HepG2 (cell line): ENCODE data around the gene ELAPOR1. TPM values are rescaled to one million over a fixed set of nuclear protein-coding genes. Genes with fewer than 3 reads are reported as not detected.

Experiments used
- CTCF ChIP-seq: sonication (generic); formaldehyde crosslinking; IDR thresholded peaks from 2 replicates; pipeline ENCODE4 v1.5.0; 2020; ENCODE audit warnings: mild to moderate bottlenecking, missing genetic modification reagents, moderate library complexity
- DNMT3B ChIP-seq: conservative IDR thresholded peaks from 2 replicates; pipeline ENCODE4 v1.6.1; 2016; ENCODE audit warnings: missing biosample characterization, control low read depth
- DRAP1 ChIP-seq: IDR thresholded peaks from 2 replicates; pipeline ENCODE4 v1.6.1; 2016; ENCODE audit warnings: missing genetic modification reagents, missing compliant biosample characterization
- E2F2 ChIP-seq: sonication (generic); formaldehyde crosslinking; IDR thresholded peaks from 2 replicates; pipeline ENCODE4 v1.4.0; 2020; ENCODE audit warnings: missing genetic modification reagents, borderline replicate concordance
- HMGXB4 ChIP-seq, 2 experiments: sonication (generic) in 1 of 2; formaldehyde crosslinking in 1 of 2; IDR thresholded peaks; 2 replicates each; pipeline versions ENCODE4 v1.4.0 to v1.6.1; 2018 to 2020; ENCODE audit warnings: missing genetic modification reagents in 2 of 2, borderline replicate concordance in 1 of 2, low read depth in 1 of 2, mild to moderate bottlenecking in 1 of 2, missing biosample characterization in 1 of 2
- HOXA3 ChIP-seq: sonication (generic); formaldehyde crosslinking; IDR thresholded peaks from 2 replicates; pipeline ENCODE4 v1.5.0; 2020; ENCODE audit warnings: missing genetic modification reagents
- KDM2A ChIP-seq: sonication (generic); formaldehyde crosslinking; IDR thresholded peaks from 2 replicates; pipeline ENCODE4 v1.4.0; 2020; ENCODE audit warnings: low read depth, missing genetic modification reagents, borderline replicate concordance
- NFIC ChIP-seq: IDR thresholded peaks from 2 replicates; pipeline ENCODE4 v1.6.1; 2012; ENCODE audit warnings: mild to moderate bottlenecking, low read length, inconsistent platforms
- PRDM10 ChIP-seq: sonication (generic); formaldehyde crosslinking; IDR thresholded peaks from 2 replicates; pipeline ENCODE4 v1.4.0; 2020; ENCODE audit warnings: low read depth, missing genetic modification reagents
- UBTF ChIP-seq: sonication (generic); formaldehyde crosslinking; IDR thresholded peaks from 2 replicates; pipeline ENCODE4 v1.4.0; 2020; ENCODE audit warnings: mild to moderate bottlenecking, missing genetic modification reagents
- XBP1 ChIP-seq: sonication (generic); formaldehyde crosslinking; IDR thresholded peaks from 2 replicates; pipeline ENCODE4 v1.5.0; 2020; ENCODE audit warnings: missing genetic modification reagents
- ZFP36 ChIP-seq: fragments of 150-350 bp; IDR thresholded peaks from 2 replicates; pipeline ENCODE4 v1.6.1; 2018; ENCODE audit warnings: borderline replicate concordance, low read length, low read depth; ENCODE audit not compliant: partially characterized antibody
- ZNF281 ChIP-seq: sonication (generic); formaldehyde crosslinking; IDR thresholded peaks from 2 replicates; pipeline ENCODE4 v1.4.0; 2020; ENCODE audit warnings: missing genetic modification reagents, borderline replicate concordance
- polyA plus RNA-seq, 8 experiments: library from polyadenylated mRNA; depleted of rRNA in 3 of 8; stranded (reverse) in 7 of 8; unstranded in 1 of 8; fragments of >200 nt; fragmentation: Illumina TruSeq in 4 of 8; extraction: Trizol in 4 of 8; gene quantifications; 2 replicates each; pipeline versions ENCODE4 v1.2.1 to v1.2.3, GENCODE V29; 2011 to 2016; ENCODE audit warnings: low read depth in 4 of 8, missing spikeins in 1 of 8, mixed read lengths in 1 of 8; ENCODE audit not compliant: insufficient read depth in 1 of 8
- total RNA-seq, 5 experiments: library from RNA; depleted of rRNA; stranded (reverse); fragments of >200 nt; fragmentation: Illumina TruSeq; extraction: Trizol; gene quantifications; 2 replicates each; pipeline ENCODE4 v1.2.3, GENCODE V29; 2016; ENCODE audit warnings: low read depth in 1 of 5

Gene ELAPOR1
- total and polyA plus RNA-seq, 2 of the 13 experiments (the other 11 are each of a cell fraction or from before 2014, with no cell fraction given): 0.13 to 0.20 TPM

GRCh38 chr1:109112652-109113285, 1.1 kb upstream of the ELAPOR1 start (continued):
- TF ChIP-seq ZNF281 (no peak), NFIC (no peak), DNMT3B (CRISPR knock-in tag) (no peak), DRAP1 (no peak), XBP1 (CRISPR knock-in tag) (no peak), PRDM10 (CRISPR knock-in tag) (no peak), ZFP36 (peak; percentile 3), HOXA3 (CRISPR knock-in tag) (peak; percentile 18; the same call in 1 of the 2 replicates), E2F2 (CRISPR knock-in tag) (no peak), HMGXB4 (CRISPR knock-in tag; IDR thresholded peaks at IDR 0.05; ENCODE audit: borderline replicate concordance in 1 of 2, low read depth in 1 of 2) (peak in 1 of 2 experiments; percentile 68; a peak in 1 of 4 replicates), UBTF (CRISPR knock-in tag) (peak; percentile 60), KDM2A (CRISPR knock-in tag) (peak; percentile 85), CTCF (peak; percentile 94)
